GM13976 (cell line): Measurements from ENCODE around the gene EPN3.

ENCODE experiments used
- DNase-seq: peaks from one replicate; pipeline ENCODE4 v3.0.0; 2012; ENCODE audit warnings: low spot score
- in situ Hi-C: fragments of 300-500 bp; cut with MboI; formaldehyde crosslinking; loops from one replicate; pipeline ENCODE4 v1.12.0; 2022; ENCODE audit warnings: low sequenced_read_pairs, mixed read lengths, inconsistent platforms; ENCODE audit not compliant: unreplicated experiment
- TF ChIP-seq, protein P1 (sequence below): IDR thresholded peaks from 2 replicates; pipeline ENCODE4 v1.5.1; 2012; ENCODE audit warnings: borderline replicate concordance, mild to moderate bottlenecking; ENCODE audit not compliant: insufficient read depth; ENCODE audit errors: extremely low read depth, missing control alignments, control extremely low read depth

EPN3 gene

DNA sequence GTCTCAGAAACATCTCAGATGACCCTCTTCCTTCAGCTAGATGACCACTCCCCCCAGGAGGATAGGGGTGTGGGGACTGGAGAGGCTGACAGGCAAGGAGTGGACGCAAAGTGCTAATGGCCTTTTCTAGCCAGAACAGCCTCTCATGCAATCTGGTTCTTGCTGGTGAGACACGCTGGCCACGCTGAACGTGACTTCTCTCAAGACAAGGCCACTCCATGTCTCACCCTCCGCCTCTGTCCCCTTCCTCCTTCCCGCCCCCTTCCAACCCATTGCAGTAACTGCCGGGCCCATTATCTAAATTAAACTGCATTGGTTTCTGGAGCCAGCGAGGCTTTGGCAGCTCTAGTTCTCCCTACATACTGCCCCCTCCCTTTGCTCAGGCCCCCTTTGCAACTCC lies 37.5 kb downstream of the EPN3 start:
- no peak for DNase-seq
- TF ChIP-seq, protein P1, sequence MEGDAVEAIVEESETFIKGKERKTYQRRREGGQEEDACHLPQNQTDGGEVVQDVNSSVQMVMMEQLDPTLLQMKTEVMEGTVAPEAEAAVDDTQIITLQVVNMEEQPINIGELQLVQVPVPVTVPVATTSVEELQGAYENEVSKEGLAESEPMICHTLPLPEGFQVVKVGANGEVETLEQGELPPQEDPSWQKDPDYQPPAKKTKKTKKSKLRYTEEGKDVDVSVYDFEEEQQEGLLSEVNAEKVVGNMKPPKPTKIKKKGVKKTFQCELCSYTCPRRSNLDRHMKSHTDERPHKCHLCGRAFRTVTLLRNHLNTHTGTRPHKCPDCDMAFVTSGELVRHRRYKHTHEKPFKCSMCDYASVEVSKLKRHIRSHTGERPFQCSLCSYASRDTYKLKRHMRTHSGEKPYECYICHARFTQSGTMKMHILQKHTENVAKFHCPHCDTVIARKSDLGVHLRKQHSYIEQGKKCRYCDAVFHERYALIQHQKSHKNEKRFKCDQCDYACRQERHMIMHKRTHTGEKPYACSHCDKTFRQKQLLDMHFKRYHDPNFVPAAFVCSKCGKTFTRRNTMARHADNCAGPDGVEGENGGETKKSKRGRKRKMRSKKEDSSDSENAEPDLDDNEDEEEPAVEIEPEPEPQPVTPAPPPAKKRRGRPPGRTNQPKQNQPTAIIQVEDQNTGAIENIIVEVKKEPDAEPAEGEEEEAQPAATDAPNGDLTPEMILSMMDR: no peak
- in situ Hi-C loops: no loop called here

DNA sequence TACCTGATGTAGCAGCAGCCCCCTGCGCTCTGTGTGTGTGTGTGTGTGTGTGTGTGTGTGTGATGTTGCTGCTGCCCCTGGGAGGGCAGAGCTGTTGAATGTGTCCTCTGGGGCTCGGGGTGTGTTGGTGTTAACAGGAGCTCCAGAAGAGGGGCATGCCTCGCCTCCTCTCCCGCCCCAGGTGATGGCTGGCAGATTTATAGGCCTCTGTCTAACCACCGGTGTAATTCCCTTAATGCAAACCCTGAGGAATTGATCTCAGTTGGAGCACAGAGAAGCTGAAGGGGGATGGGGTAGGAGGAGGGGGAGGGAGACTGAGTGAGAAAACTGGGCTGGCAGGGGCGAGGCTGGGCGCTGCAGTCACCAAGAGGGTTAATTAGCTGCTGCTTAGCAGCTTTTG lies 38.0 kb downstream of the EPN3 start:
- DNase-seq: no peak
- TF ChIP-seq, protein P1: no peak
- in situ Hi-C loops: no loop called here

DNA sequence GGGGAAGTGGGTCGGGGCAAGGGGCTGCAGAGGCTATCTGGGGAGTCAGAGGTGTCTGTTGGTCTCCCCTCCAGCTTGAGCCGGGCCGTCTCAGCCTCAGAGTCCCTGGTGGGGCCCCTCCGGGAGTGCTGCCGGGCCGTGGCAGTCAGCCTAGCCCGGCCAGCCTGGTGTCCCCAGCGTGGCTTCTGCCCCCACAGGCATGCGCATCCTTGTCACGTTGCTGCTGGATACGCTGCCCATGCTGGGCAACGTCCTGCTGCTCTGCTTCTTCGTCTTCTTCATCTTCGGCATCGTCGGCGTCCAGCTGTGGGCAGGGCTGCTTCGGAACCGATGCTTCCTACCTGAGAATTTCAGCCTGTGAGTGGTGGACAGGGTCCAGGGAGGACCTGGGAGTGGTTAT lies 39.1 kb downstream of the EPN3 start:
- no peak for DNase-seq
- TF ChIP-seq, protein P1: no peak
- in situ Hi-C loops: no loop called here

DNA sequence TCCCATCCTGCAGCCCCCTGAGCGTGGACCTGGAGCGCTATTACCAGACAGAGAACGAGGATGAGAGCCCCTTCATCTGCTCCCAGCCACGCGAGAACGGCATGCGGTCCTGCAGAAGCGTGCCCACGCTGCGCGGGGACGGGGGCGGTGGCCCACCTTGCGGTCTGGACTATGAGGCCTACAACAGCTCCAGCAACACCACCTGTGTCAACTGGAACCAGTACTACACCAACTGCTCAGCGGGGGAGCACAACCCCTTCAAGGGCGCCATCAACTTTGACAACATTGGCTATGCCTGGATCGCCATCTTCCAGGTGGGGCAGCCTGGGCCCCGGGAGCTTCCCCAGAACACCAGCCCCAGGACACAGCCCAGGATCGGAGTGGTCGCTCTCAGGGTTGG lies 40.0 kb downstream of the EPN3 start:
- in situ Hi-C loops: no loop called here
- no peak for DNase-seq

DNA sequence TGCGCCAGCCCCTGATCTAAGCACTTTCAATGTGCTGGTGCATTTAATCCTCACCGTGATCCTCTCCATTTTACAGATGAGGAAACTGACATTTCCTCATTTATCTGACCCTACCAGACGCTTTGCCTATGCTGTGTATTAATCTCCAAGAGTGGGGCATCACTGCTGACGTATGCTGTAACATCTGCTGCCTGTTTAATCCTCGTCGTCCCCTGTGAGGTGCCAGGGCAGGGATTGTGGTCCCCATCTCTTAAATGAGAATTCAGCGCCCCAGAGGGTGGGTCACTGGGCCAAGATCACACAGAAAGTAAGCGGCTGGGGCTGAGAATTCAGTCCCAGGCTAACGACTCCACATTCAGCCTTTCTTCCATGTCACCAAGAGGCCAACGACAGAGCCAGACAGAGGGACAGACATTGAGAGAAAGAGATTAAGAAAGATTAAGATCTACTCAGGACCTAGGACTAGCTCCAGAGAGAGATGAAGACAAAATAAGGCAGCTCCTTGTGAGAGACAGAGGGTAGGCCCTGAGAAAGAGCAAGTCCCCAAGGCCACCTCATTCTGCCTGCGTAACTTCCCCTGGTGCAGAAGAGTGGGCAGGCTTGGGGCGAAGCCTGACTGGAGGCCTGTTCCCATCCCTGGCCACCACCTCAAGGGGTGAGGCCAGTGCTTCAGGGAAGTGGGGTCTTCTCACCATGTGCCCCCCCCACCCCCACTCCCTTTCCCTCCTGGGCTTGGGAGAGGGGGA lies 41.5 kb downstream of the EPN3 start:
- in situ Hi-C loops: no loop called here
- DNase-seq: no peak
- TF ChIP-seq, protein P1: no peak

More for the DNA sequence above, 40.0 kb downstream of the EPN3 start:
- TF ChIP-seq, protein P1: no peak

DNA sequence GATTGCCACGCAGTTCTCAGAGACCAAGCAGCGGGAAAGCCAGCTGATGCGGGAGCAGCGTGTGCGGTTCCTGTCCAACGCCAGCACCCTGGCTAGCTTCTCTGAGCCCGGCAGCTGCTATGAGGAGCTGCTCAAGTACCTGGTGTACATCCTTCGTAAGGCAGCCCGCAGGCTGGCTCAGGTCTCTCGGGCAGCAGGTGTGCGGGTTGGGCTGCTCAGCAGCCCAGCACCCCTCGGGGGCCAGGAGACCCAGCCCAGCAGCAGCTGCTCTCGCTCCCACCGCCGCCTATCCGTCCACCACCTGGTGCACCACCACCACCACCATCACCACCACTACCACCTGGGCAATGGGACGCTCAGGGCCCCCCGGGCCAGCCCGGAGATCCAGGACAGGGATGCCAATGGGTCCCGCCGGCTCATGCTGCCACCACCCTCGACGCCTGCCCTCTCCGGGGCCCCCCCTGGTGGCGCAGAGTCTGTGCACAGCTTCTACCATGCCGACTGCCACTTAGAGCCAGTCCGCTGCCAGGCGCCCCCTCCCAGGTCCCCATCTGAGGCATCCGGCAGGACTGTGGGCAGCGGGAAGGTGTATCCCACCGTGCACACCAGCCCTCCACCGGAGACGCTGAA lies 43.2 kb downstream of the EPN3 start:
- TF ChIP-seq, protein P1: no peak
- DNase-seq: no peak
- in situ Hi-C loops: no loop called here

DNA sequence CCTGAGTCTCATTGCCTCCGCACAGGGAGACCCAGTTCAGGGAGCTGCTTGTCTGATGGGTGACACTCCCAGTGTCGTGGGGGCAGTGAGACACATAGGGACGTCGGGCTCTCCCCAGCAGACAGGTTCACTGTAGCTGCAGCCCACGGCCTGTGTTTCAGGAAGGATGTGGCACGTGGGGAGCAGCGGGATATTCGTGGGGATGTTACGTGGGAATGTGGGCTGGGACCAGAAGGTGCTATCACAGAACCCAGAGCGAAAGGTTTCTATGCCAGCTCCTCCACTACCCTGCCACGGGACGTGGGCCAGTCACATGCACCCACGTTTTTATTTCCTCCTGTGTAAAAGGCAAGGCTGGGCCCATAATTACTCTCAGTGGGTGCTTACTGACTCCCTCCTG lies 44.3 kb downstream of the EPN3 start:
- TF ChIP-seq, protein P1: no peak
- in situ Hi-C loops: no loop called here
- DNase-seq: no peak
